Measurements from ENCODE around the gene GAB2. TPM values are rescaled to one million over a fixed set of nuclear protein-coding genes. Genes with fewer than 3 reads are reported as not detected.
A peak's percentile ranks its signal among the peaks of the same experiment; 100 is the strongest.

GAB2 gene
- total and polyA plus RNA-seq, 2 of the 13 experiments (the other 11 are each of a cell fraction or from before 2014, with no cell fraction given), result 4.1 to 8.6 TPM

GRCh38 chr11:78416285-78417174 is 1.1 kb downstream of the GAB2 start (continued):
- TF ChIP-seq RERE (CRISPR knock-in tag; IDR thresholded peaks at IDR 0.05; ENCODE audit: low read depth), result no peak
- no peak; the same call in 1 of the 2 replicates for TF ChIP-seq RCOR2 (CRISPR knock-in tag; IDR thresholded peaks at IDR 0.05)
- TF ChIP-seq GPN1 (CRISPR knock-in tag; IDR thresholded peaks at IDR 0.05; ENCODE audit: borderline replicate concordance), result no peak
- TF ChIP-seq ZNF225 (CRISPR knock-in tag; IDR thresholded peaks at IDR 0.05), result no peak
- no peak for TF ChIP-seq JUNB (CRISPR knock-in tag; IDR thresholded peaks at IDR 0.05; ENCODE audit: borderline replicate concordance)
- no peak for TF ChIP-seq SAFB2 (CRISPR knock-in tag; IDR thresholded peaks at IDR 0.05; ENCODE audit: borderline replicate concordance, low read depth)
- no peak for TF ChIP-seq ZBTB37 (CRISPR knock-in tag; IDR thresholded peaks at IDR 0.05)
- TF ChIP-seq SRF (IDR thresholded peaks at IDR 0.05; ENCODE audit: low read depth, low read length), result no peak
- no peak for TF ChIP-seq ZZZ3 (CRISPR knock-in tag; IDR thresholded peaks at IDR 0.05; ENCODE audit: borderline replicate concordance)
- TF ChIP-seq ZNF781 (CRISPR knock-in tag; IDR thresholded peaks at IDR 0.05; ENCODE audit: borderline replicate concordance, not compliant biosample characterization), result no peak
- no peak for TF ChIP-seq GATA4 (IDR thresholded peaks at IDR 0.05; ENCODE audit: borderline replicate concordance, low read depth)
- no peak for TF ChIP-seq CBX1 (IDR thresholded peaks at IDR 0.05; ENCODE audit: low read depth)
- TF ChIP-seq PCBP1 (IDR thresholded peaks at IDR 0.05; ENCODE audit: borderline replicate concordance, low read depth, low read length), result 0 out of 2 replicates have a peak, but pooled peaks have one; percentile 39
- no peak for TF ChIP-seq ZNF264 (CRISPR knock-in tag; IDR thresholded peaks at IDR 0.05)
- TF ChIP-seq NFAT5 (CRISPR knock-in tag; IDR thresholded peaks at IDR 0.05), result no peak
- TF ChIP-seq KLF11 (CRISPR knock-in tag; IDR thresholded peaks at IDR 0.05), result no peak
